ENCODE results near the gene COL19A1.

COL19A1 gene

GRCh38 chr6:70131528-70131927 is 265.2 kb downstream of the COL19A1 start:
- DNase-seq, result no peak

GRCh38 chr6:70133246-70133645 is 266.9 kb downstream of the COL19A1 start:
- DNase-seq, result no peak

- no peak for DNase-seq
These were observed 268.2 kb downstream of the COL19A1 start for GRCh38 chr6:70134542-70134941.

- no peak for DNase-seq
These were observed 269.1 kb downstream of the COL19A1 start for GRCh38 chr6:70135219-70136160.

GRCh38 chr6:70136996-70137395 is 270.6 kb downstream of the COL19A1 start:
- no peak for DNase-seq

- DNase-seq, result no peak
These were observed 274.1 kb downstream of the COL19A1 start for GRCh38 chr6:70140496-70140895.

- no peak for DNase-seq
These were observed 275.7 kb downstream of the COL19A1 start for GRCh38 chr6:70142034-70142433.

GRCh38 chr6:70145178-70145577 is 278.8 kb downstream of the COL19A1 start:
- DNase-seq, result no peak

- no peak for DNase-seq
These were observed 282.9 kb downstream of the COL19A1 start for GRCh38 chr6:70149209-70149788.

- no peak for DNase-seq
These were observed 284.2 kb downstream of the COL19A1 start for GRCh38 chr6:70150521-70150920.

- DNase-seq, result no peak
These were observed 285.3 kb downstream of the COL19A1 start for GRCh38 chr6:70151616-70152015.

- no peak for DNase-seq
These were observed 286.4 kb downstream of the COL19A1 start for GRCh38 chr6:70152786-70153185.

GRCh38 chr6:70157086-70157485 is 290.7 kb downstream of the COL19A1 start:
- DNase-seq, result no peak

- no peak for DNase-seq
These were observed 293.9 kb downstream of the COL19A1 start for GRCh38 chr6:70160276-70160675.

GRCh38 chr6:70162972-70163371 is 296.6 kb downstream of the COL19A1 start:
- no peak for DNase-seq

GRCh38 chr6:70163795-70164194 is 297.4 kb downstream of the COL19A1 start:
- DNase-seq, result no peak

- DNase-seq, result no peak
These were observed 298.2 kb downstream of the COL19A1 start for GRCh38 chr6:70164556-70164955.

- DNase-seq, result no peak
These were observed 300.0 kb downstream of the COL19A1 start for GRCh38 chr6:70166088-70166958.

- no peak for DNase-seq
These were observed 302.5 kb downstream of the COL19A1 start for GRCh38 chr6:70168681-70169377.

- no peak for DNase-seq
These were observed 304.9 kb downstream of the COL19A1 start for GRCh38 chr6:70171236-70171635.

GRCh38 chr6:70172252-70172651 is 305.9 kb downstream of the COL19A1 start:
- no peak for DNase-seq

- DNase-seq, result no peak
These were observed 309.4 kb downstream of the COL19A1 start for GRCh38 chr6:70175770-70176169.

All from NCI-H187 (cell line).